Activated T-helper 2 cell treated with anti-CD3 and anti-CD28 coated beads, Interferon-gamma antibody, Interleukin-2, Interleukin-4, amounts not matched to agents 10 μg/mL and 5 μg/mL and 100 μg/mL, durations not matched to agents 14 hours and 24 hours and 36 hours (primary cell): ENCODE measurements around the gene KSR2. TPM values are rescaled to one million over a fixed set of nuclear protein-coding genes. Genes with fewer than 3 reads are reported as not detected.

Experiments
- DNase-seq: peaks from one replicate; pipeline ENCODE4 v3.0.0; 2021; ENCODE audit warnings: low spot score
- H3K27ac Mint-ChIP-seq: one replicate; pipeline ENCODE4 v1.8.0; 2021; ENCODE audit warnings: mixed read lengths
- H3K27me3 Mint-ChIP-seq: one replicate; pipeline ENCODE4 v1.8.0; 2021; ENCODE audit warnings: low read depth, mixed read lengths
- H3K36me3 Mint-ChIP-seq: one replicate; pipeline ENCODE4 v1.8.0; 2021; ENCODE audit warnings: low read depth, mixed read lengths
- H3K4me1 Mint-ChIP-seq: one replicate; pipeline ENCODE4 v1.8.0; 2021; ENCODE audit warnings: low read depth, mixed read lengths
- H3K4me3 Mint-ChIP-seq: one replicate; pipeline ENCODE4 v1.8.0; 2021; ENCODE audit warnings: low read depth, mild to moderate bottlenecking, moderate library complexity, mixed read lengths
- H3K9me3 Mint-ChIP-seq: one replicate; pipeline ENCODE4 v1.8.0; 2021; ENCODE audit warnings: mixed read lengths
- intact Hi-C: fragments of 100-400 bp; cut with micrococcal nuclease; formaldehyde crosslinking; loops from one replicate; pipeline ENCODE4 v1.15.1; 2023
- total RNA-seq: library from RNA; stranded (reverse); gene quantifications from 2 replicates; pipeline ENCODE4 v1.2.3, GENCODE V29; 2022

Gene KSR2
- total RNA-seq, 1 donor from 2014 or later, result 0.09 TPM

DNA sequence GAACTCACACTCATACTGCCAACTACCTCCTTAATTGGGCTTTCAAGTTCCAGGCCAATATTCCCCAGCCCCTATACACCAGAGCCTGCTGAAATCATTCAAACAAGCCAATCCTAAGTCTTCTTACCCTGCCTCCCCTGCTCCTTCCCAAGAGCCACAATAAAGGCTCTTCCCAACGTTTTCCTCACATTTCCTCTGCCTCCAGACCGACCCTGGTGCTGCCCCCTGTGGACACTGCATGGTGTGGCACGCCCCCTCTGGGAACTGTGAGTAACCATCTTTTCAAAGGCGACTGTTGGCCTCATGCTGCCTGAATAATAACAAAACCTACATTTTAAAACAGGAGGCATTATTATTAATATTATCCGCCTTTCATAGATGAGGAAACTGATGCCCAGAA lies 495.8 kb downstream of the KSR2 start:
- no peak overlapping the region for H3K4me3 Mint-ChIP-seq
- no peaks in the 10 kb centered on the region for H3K27me3 Mint-ChIP-seq
- H3K9me3 Mint-ChIP-seq, result peaks cover 13% of the 10 kb centered on the region
- no peak overlapping the region for H3K27ac Mint-ChIP-seq
- H3K36me3 Mint-ChIP-seq, result no peaks in the 10 kb centered on the region
- DNase-seq, result no peak
- intact Hi-C loops, result no loop called here
- no peaks in the 10 kb centered on the region for H3K4me1 Mint-ChIP-seq

DNA sequence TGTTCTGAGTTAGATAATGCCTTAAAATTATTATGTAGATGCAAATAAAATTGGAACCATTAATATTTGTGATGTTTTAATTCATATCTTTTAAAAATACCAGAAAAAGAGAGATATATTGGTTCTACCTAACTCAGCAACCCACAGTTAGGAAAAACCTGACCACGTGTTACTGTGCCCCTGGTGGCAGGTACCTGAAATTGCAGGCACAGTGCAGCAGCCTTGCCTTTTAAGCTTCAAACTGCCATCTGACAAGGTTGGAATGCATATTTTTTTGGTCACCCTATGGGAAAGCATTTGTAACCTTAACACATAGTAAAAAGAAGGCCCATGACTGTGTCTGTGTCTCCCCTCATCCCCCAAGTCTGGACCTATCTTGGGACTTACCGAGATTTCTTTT lies 498.0 kb downstream of the KSR2 start:
- Mint-ChIP-seq H3K27me3 (no peaks in the 10 kb centered on the region), H3K9me3 (peaks cover 13% of the 10 kb centered on the region), H3K27ac (no peak overlapping the region), H3K36me3 (no peaks in the 10 kb centered on the region), H3K4me1 (no peaks in the 10 kb centered on the region), H3K4me3 (no peak overlapping the region)
- intact Hi-C loops, result no loop called here
- DNase-seq, result no peak

DNA sequence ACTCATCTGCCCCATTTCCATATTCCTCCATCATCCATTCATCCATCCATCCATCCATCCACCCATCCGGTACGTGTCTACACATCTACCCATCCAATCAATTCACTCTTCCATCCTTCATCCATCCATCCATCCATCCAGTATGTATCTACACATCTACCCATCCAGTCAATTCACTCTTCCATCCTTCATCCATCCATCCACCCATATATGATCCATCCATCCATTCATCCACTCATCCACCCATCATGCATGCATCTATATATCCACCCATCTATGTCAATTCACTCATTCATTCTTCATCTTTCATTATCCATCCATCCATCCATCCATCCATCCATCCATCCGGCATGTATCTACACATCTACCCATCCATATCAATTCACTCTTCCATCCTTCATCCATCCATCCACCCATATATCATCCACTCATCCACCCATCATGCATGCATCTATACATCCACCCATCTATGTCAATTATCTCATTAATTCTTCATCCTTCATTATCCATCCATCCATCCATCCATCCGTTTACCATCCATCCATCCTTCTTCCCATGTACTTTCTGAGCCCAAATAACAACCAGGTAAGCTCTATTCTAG lies 498.8 kb downstream of the KSR2 start:
- Mint-ChIP-seq H3K9me3 (peaks cover 8% of the 10 kb centered on the region), H3K27me3 (no peaks in the 10 kb centered on the region), H3K4me1 (no peaks in the 10 kb centered on the region), H3K27ac (no peak overlapping the region), H3K4me3 (no peak overlapping the region), H3K36me3 (no peaks in the 10 kb centered on the region)
- intact Hi-C loops, result no loop called here
- DNase-seq, result no peak

DNA sequence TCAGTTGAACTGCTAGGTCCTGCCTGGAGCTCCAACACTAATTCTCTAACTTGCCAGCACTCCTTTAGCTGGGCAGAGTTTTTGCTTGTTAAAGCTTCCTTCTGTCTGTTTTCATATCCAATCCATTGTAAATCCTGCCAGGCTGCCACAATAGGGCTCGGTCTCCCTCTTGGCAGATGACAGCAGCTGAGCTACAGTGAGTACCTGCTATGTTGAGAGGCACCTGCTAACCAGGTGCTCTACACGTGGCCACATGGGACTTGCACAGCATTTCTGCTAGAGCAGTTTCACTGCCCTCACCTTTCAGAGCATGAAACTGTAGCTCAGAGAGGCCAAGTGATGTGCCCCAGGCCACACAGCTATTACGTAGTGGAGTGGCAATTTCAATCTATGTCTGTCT lies 500.8 kb downstream of the KSR2 start:
- H3K27me3 Mint-ChIP-seq, result no peaks in the 10 kb centered on the region
- H3K27ac Mint-ChIP-seq, result no peak overlapping the region
- H3K9me3 Mint-ChIP-seq, result peaks cover 4% of the 10 kb centered on the region
- no peak overlapping the region for H3K4me3 Mint-ChIP-seq
- intact Hi-C loops, result no loop called here
- no peaks in the 10 kb centered on the region for H3K36me3 Mint-ChIP-seq
- H3K4me1 Mint-ChIP-seq, result no peaks in the 10 kb centered on the region
- DNase-seq, result no peak

DNA sequence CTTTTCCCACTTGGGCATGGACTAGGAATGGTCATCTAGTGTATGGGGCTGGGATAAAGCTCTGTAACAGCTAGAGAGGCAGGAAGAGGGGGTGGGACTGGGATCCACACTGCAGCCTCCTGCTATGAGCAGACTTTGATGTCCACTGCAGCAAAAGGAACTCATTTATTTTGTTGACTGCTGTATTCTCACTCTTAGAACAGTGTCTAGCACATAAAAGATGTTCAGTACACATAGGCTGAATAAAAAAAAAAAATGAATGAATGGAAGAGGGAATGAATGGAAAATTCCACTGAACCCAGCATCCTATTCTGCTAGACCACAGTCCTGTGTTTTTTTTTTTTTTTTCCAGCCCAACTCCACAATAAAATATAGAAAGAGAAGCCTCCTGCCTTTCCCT lies 501.2 kb downstream of the KSR2 start:
- Mint-ChIP-seq H3K4me3 (no peak overlapping the region), H3K36me3 (no peaks in the 10 kb centered on the region)

DNA sequence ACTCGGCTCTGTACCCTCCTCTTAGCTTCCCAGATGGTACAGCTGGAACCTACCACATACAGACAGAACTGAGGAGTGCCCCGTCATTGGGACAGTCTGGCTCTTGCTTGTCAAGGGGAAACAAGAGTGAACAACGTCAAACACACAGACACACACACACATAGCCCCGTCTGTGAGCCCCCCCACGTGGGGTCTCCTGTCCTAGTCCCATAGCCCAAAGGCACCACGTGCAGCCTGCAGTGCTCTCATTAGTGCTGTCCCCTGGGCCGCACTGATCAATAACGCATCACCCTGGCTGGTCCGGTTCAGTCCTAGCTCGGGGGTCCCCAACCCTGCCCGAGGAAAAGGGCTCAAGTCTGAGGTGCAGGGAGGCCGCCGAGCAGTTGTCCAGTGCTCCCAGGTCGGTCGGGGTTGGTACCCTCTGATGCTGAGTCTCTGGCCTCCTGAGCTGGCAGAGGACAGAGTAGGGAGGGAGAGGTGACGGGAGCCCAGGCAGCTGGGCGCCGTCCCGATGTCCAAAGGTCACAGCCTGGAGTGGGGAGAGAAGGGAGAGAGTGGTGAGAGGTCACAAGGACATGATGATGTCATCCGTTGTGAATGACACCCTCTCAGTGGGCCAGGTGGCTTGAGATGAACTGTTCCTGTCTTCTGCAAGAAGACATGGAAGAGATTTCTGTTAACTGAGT lies 502.0 kb downstream of the KSR2 start:
- DNase-seq, result no peak
- intact Hi-C loops, result no loop called here
- Mint-ChIP-seq H3K9me3 (peaks cover 4% of the 10 kb centered on the region), H3K27me3 (no peaks in the 10 kb centered on the region), H3K36me3 (no peaks in the 10 kb centered on the region), H3K27ac (no peak overlapping the region), H3K4me1 (no peaks in the 10 kb centered on the region), H3K4me3 (no peak overlapping the region)

More for the DNA sequence above, 501.2 kb downstream of the KSR2 start:
- Mint-ChIP-seq H3K4me1 (no peaks in the 10 kb centered on the region), H3K9me3 (peaks cover 4% of the 10 kb centered on the region), H3K27ac (no peak overlapping the region), H3K27me3 (no peaks in the 10 kb centered on the region)
- no peak for DNase-seq
- intact Hi-C loops, result no loop called here

DNA sequence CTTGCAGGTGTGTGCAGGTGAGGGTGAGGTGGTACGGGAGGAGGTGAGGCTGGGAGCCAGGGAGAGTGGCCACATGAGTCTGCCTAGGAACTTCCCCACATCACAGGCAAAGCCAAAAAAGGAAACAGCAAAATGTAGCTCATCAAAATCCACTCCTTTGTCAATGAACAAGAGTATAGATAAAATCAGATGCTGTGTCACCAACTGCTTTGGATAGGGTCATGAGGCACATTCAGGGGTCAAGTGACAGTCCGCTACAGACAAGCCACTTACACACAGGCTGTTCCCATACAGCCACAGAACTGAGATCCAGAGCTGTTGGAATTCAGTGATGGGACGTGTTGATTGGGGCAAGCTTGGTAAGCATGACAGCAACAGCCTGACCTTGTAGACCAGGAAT lies 507.1 kb downstream of the KSR2 start:
- DNase-seq, result no peak
- no peaks in the 10 kb centered on the region for H3K9me3 Mint-ChIP-seq
- H3K4me3 Mint-ChIP-seq, result no peak overlapping the region
- H3K36me3 Mint-ChIP-seq, result no peaks in the 10 kb centered on the region
- no peak overlapping the region for H3K27ac Mint-ChIP-seq
- intact Hi-C loops, result no loop called here
- H3K27me3 Mint-ChIP-seq, result no peaks in the 10 kb centered on the region
- H3K4me1 Mint-ChIP-seq, result no peaks in the 10 kb centered on the region

DNA sequence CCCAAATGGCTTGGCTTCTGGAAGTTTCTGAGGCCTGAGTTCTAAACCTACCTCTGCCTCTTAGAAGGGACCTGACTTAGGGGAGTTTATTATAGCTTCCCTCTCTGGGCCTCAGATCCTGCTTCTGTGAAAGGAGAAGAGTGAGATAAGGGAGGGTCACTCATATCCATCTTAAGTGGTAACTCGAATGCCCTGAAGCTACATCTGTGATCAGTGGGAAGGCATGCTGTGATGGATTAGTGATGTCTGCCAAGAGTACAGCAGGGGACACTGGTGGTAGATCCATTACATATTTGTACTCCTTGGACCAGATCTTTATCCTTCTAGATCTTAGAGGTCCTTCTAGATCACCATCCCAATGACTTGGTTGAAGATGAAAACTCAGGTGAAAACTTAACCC lies 509.6 kb downstream of the KSR2 start:
- no peak overlapping the region for H3K27ac Mint-ChIP-seq
- no peaks in the 10 kb centered on the region for H3K36me3 Mint-ChIP-seq

DNA sequence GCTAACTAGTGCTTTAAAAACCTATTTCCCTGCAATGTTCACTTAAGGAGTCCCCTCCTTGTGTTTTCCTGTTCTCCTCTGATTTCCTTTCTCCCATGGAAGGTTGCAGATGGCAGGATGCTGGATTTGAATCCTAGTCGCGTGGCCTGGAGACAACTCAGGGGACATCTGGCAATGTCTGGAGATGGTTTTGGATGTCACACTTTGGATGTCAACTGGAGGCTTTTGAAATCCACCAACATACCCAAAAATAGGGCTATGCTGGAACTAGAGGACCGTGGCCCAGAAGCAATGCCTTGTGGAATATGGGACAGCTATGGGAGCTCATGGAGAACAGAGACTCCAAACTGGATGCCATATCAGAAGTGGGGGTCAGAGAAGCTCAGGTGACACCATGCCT lies 511.6 kb downstream of the KSR2 start:
- H3K4me3 Mint-ChIP-seq, result no peak overlapping the region
- no peaks in the 10 kb centered on the region for H3K27me3 Mint-ChIP-seq
- no peak for DNase-seq
- intact Hi-C loops, result no loop called here
- H3K27ac Mint-ChIP-seq, result no peak overlapping the region
- no peaks in the 10 kb centered on the region for H3K36me3 Mint-ChIP-seq
- no peaks in the 10 kb centered on the region for H3K9me3 Mint-ChIP-seq
- no peaks in the 10 kb centered on the region for H3K4me1 Mint-ChIP-seq

More for the DNA sequence above, 509.6 kb downstream of the KSR2 start:
- Mint-ChIP-seq H3K9me3 (no peaks in the 10 kb centered on the region), H3K4me3 (no peak overlapping the region), H3K4me1 (no peaks in the 10 kb centered on the region), H3K27me3 (no peaks in the 10 kb centered on the region)
- DNase-seq, result no peak
- intact Hi-C loops, result no loop called here

DNA sequence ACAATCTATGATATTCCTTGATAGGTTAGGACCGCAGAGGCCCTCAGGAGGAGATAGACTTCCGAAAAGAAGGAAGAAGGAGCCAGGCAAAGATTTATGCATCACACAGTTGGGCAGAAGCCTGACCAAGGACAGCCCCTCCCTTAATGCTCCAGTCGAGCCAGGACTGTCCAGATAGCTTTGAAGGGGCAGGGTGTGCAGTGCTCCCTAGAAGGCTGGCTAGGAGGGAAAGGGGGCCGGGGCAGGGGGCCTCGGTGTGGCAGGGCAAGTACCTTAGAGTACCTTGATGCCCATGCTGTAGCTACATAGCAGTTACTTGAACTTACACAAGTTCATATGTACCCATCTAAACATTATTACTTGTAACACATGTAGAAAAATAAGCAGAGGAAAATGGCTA lies 512.7 kb downstream of the KSR2 start:
- Mint-ChIP-seq H3K36me3 (no peaks in the 10 kb centered on the region), H3K4me3 (no peak overlapping the region), H3K4me1 (no peaks in the 10 kb centered on the region), H3K9me3 (no peaks in the 10 kb centered on the region), H3K27ac (no peak overlapping the region), H3K27me3 (no peaks in the 10 kb centered on the region)
- intact Hi-C loops, result no loop called here
- DNase-seq, result no peak

DNA sequence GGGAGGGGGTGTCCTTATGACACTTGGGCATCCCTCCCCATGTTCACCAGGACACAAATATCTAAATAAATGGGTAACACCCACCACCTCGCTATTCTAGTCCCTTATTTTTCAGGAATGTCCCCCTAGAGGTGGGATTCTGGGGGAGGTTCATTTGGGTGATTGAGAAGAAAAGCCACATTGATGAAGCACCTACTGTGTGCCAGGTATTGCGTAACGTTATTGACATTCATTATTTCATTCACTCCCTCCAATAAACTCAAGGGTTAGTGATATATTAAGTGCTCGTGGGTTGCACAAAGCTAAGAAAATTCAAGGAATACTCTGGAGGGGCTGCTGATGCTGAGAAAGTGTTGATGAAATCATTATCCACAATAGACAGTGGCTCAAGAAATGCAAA lies 514.8 kb downstream of the KSR2 start:
- Mint-ChIP-seq H3K9me3 (no peaks in the 10 kb centered on the region), H3K4me1 (no peaks in the 10 kb centered on the region), H3K36me3 (no peaks in the 10 kb centered on the region), H3K27me3 (no peaks in the 10 kb centered on the region), H3K27ac (no peak overlapping the region), H3K4me3 (no peak overlapping the region)
- intact Hi-C loops, result no loop called here
- no peak for DNase-seq

DNA sequence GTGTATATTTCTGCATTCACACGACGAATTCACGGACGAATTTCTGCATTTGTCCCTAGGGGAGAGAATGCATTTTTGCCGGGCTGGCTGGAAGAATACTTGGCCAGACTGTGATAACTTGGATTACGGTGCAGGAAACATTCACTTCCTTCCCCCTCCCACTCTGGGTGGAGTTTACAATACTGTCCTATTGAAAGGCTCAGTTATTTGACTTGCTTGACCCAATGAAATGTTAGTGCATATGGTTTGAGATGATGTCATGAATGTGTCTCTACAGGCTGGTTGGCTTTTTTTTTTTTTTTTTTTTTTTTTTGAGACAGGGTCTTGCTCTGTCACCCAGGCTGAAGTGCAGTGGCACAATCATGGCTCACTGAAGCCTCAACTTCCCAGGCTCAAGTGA lies 516.7 kb downstream of the KSR2 start:
- H3K27ac Mint-ChIP-seq, result no peak overlapping the region
- intact Hi-C loops, result no loop called here
- H3K4me3 Mint-ChIP-seq, result no peak overlapping the region
- no peaks in the 10 kb centered on the region for H3K36me3 Mint-ChIP-seq
- H3K4me1 Mint-ChIP-seq, result no peaks in the 10 kb centered on the region
- DNase-seq, result no peak
- no peaks in the 10 kb centered on the region for H3K9me3 Mint-ChIP-seq
- no peaks in the 10 kb centered on the region for H3K27me3 Mint-ChIP-seq

DNA sequence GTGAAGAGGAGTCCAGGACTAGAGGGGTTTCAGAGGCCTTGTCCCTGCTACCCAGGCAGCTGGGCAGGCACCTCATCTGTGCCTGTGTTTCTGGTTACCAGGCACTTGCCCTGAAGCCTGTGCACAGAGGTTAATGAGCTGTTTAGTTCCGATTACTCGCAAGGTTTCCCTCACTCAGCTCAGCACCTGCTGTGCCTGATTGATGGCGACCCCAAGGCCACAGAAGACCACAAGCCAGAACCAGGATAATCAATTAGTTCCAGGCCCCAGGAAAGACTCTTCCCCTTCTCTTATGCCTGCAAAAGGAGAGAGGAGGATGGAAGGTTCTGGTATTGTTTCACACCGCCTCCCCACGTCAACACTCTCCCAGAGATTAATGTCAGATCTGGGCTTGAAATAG lies 518.6 kb downstream of the KSR2 start:
- no peak for DNase-seq
- no peak overlapping the region for H3K4me3 Mint-ChIP-seq
- H3K9me3 Mint-ChIP-seq, result no peaks in the 10 kb centered on the region
- no peaks in the 10 kb centered on the region for H3K27me3 Mint-ChIP-seq
- no peaks in the 10 kb centered on the region for H3K36me3 Mint-ChIP-seq
- H3K27ac Mint-ChIP-seq, result no peak overlapping the region
- intact Hi-C loops, result no loop called here
- H3K4me1 Mint-ChIP-seq, result no peaks in the 10 kb centered on the region
